ENCODE measurements around the gene CDC42BPG.
A peak's percentile ranks its signal among the peaks of the same experiment; 100 is the strongest.

CDC42BPG gene

GRCh38 chr11:64786308-64786707, 58.1 kb downstream of the CDC42BPG start:
- TF ChIP-seq Cebpa-rat (IDR thresholded peaks at IDR 0.05), result no peak
- Histone ChIP-seq H3K27ac (no peak overlapping the region), H3K4me2 (no peak overlapping the region), H4K20me1 (no peaks in the 10 kb centered on the region), H3K9me3 (no peaks in the 10 kb centered on the region), H3K4me1 (peaks cover 14% of the 10 kb centered on the region), H3K36me3 (peaks cover 35% of the 10 kb centered on the region), H3K4me3 (no peak overlapping the region), H3K9ac (0 out of 2 replicates have a peak overlapping the region, but pooled peaks have one; percentile 10), H3K27me3 (no peaks in the 10 kb centered on the region)

- TF ChIP-seq Cebpa-rat (IDR thresholded peaks at IDR 0.05), result no peak
- H3K9me3 ChIP-seq, result no peaks in the 10 kb centered on the region
- H3K27ac ChIP-seq, result no peak overlapping the region
- H3K4me3 ChIP-seq, result no peak overlapping the region
- no peak overlapping the region for H3K9ac ChIP-seq
- no peaks in the 10 kb centered on the region for H3K27me3 ChIP-seq
- H3K36me3 ChIP-seq, result peaks cover 22% of the 10 kb centered on the region
- no peak overlapping the region for H3K4me2 ChIP-seq
- H3K4me1 ChIP-seq, result peaks cover 16% of the 10 kb centered on the region
- no peaks in the 10 kb centered on the region for H4K20me1 ChIP-seq
Observed at GRCh38 chr11:64784813-64785581, 59.5 kb downstream of the CDC42BPG start.

- peaks cover 40% of the 10 kb centered on the region for H4K20me1 ChIP-seq
- no peaks in the 10 kb centered on the region for H3K27me3 ChIP-seq
- peak within 1 kb of the TSS; percentile 96 for H3K4me3 ChIP-seq
- H3K9ac ChIP-seq, result peak within 1 kb of the TSS; percentile 100
- no peak for TF ChIP-seq Cebpa-rat (IDR thresholded peaks at IDR 0.05)
- H3K9me3 ChIP-seq, result no peaks in the 10 kb centered on the region
- H3K4me1 ChIP-seq, result peaks cover 52% of the 10 kb centered on the region
- H3K36me3 ChIP-seq, result peaks cover 38% of the 10 kb centered on the region
- H3K4me2 ChIP-seq, result peak within 1 kb of the TSS; percentile 100
- peak within 1 kb of the TSS; percentile 100 for H3K27ac ChIP-seq
Observed at GRCh38 chr11:64778473-64779298, 65.8 kb downstream of the CDC42BPG start, which contains the start of gene SF1. Gene SF1 (minus strand): TSS chr11:64778542. CDS start chr11:64778392, 150 bp downstream.

GRCh38 chr11:64778223-64778472, 66.3 kb downstream of the CDC42BPG start:
- H3K27ac ChIP-seq, result peak overlapping the region; percentile 100
- H3K27me3 ChIP-seq, result no peaks in the 10 kb centered on the region
- peaks cover 43% of the 10 kb centered on the region for H3K36me3 ChIP-seq
- no peaks in the 10 kb centered on the region for H3K9me3 ChIP-seq
- peak overlapping the region; percentile 96 for H3K4me3 ChIP-seq
- peak overlapping the region; percentile 29; the same call in 1 of the 2 replicates for H3K4me2 ChIP-seq
- H4K20me1 ChIP-seq, result peaks cover 45% of the 10 kb centered on the region
- peak overlapping the region; percentile 100 for H3K9ac ChIP-seq
- no peak for TF ChIP-seq Cebpa-rat (IDR thresholded peaks at IDR 0.05)
- peaks cover 57% of the 10 kb centered on the region for H3K4me1 ChIP-seq

GRCh38 chr11:64777449-64778222, 66.8 kb downstream of the CDC42BPG start:
- Histone ChIP-seq H3K9ac (peak overlapping the region; percentile 100), H3K9me3 (no peaks in the 10 kb centered on the region), H3K27ac (peak overlapping the region; percentile 100), H3K4me1 (peaks cover 57% of the 10 kb centered on the region), H4K20me1 (peaks cover 50% of the 10 kb centered on the region), H3K27me3 (no peaks in the 10 kb centered on the region), H3K4me3 (peak overlapping the region; percentile 96), H3K36me3 (peaks cover 48% of the 10 kb centered on the region), H3K4me2 (peak overlapping the region; percentile 100)
- no peak for TF ChIP-seq Cebpa-rat (IDR thresholded peaks at IDR 0.05)

GRCh38 chr11:64776875-64777274, 67.6 kb downstream of the CDC42BPG start:
- Histone ChIP-seq H3K9me3 (no peaks in the 10 kb centered on the region), H3K4me1 (peaks cover 63% of the 10 kb centered on the region), H4K20me1 (peaks cover 58% of the 10 kb centered on the region), H3K9ac (peak overlapping the region; percentile 100), H3K27ac (peak overlapping the region; percentile 100), H3K36me3 (peaks cover 56% of the 10 kb centered on the region), H3K4me3 (peak overlapping the region; percentile 96), H3K4me2 (peak overlapping the region; percentile 100), H3K27me3 (no peaks in the 10 kb centered on the region)
- no peak for TF ChIP-seq Cebpa-rat (IDR thresholded peaks at IDR 0.05)

- TF ChIP-seq Cebpa-rat (IDR thresholded peaks at IDR 0.05), result no peak
- Histone ChIP-seq H3K27me3 (no peaks in the 10 kb centered on the region), H3K36me3 (peaks cover 61% of the 10 kb centered on the region), H3K4me2 (peak overlapping the region; percentile 100), H4K20me1 (peaks cover 62% of the 10 kb centered on the region), H3K4me1 (peaks cover 67% of the 10 kb centered on the region), H3K9me3 (no peaks in the 10 kb centered on the region), H3K27ac (no peak overlapping the region), H3K4me3 (peak overlapping the region; percentile 96), H3K9ac (peak overlapping the region; percentile 100)
Observed at GRCh38 chr11:64776425-64776824, 68.0 kb downstream of the CDC42BPG start.

GRCh38 chr11:64774144-64774543, 70.3 kb downstream of the CDC42BPG start:
- TF ChIP-seq Cebpa-rat (IDR thresholded peaks at IDR 0.05), result no peak
- peaks cover 83% of the 10 kb centered on the region for H3K36me3 ChIP-seq
- no peak overlapping the region for H3K4me3 ChIP-seq
- no peak overlapping the region for H3K27ac ChIP-seq
- no peaks in the 10 kb centered on the region for H3K27me3 ChIP-seq
- no peak overlapping the region for H3K9ac ChIP-seq
- H3K4me2 ChIP-seq, result peak overlapping the region; percentile 100
- peaks cover 80% of the 10 kb centered on the region for H3K4me1 ChIP-seq
- no peaks in the 10 kb centered on the region for H3K9me3 ChIP-seq
- H4K20me1 ChIP-seq, result peaks cover 85% of the 10 kb centered on the region
